Stimulated activated CD4-positive, alpha-beta T cell treated with anti-CD3 and anti-CD28 coated beads, TNF-alpha, amount 100 ng/mL, for 4 hours (primary cell): ENCODE measurements around the gene C19orf25.

Experiments
- DNase-seq, 3 experiments: peaks; one replicate each; pipeline ENCODE4 v3.0.0-alpha.2; 2020; ENCODE audit warnings: low read depth in 3 of 3

The C19orf25 gene

DNA sequence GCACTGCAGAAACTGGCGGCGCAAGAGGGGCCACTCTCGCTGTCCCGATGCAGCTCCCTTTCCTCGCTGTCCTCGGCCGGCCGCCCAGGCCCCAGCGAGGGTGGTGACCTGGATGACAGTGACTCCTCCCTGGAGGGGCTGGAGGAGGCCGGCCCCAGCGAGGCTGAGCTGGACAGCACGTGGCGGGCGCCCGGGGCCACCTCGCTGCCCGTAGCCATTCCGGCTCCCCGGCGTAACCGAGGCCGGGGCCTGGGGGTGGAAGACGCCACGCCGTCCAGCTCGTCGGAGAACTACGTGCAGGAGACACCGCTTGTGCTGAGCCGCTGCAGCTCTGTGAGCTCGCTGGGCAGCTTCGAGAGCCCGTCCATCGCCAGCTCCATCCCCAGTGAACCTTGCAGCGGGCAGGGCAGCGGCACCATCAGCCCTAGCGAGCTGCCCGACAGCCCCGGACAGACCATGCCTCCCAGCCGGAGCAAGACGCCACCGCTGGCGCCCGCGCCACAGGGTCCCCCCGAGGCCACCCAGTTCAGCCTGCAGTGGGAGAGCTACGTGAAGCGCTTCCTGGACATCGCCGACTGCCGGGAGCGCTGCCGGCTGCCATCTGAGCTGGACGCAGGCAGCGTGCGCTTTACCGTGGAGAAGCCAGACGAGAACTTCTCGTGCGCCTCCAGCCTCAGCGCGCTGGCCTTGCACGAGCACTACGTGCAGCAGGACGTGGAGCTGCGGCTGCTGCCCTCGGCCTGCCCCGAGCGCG is 12.4 kb downstream of the C19orf25 start:
- no peak for DNase-seq

DNA sequence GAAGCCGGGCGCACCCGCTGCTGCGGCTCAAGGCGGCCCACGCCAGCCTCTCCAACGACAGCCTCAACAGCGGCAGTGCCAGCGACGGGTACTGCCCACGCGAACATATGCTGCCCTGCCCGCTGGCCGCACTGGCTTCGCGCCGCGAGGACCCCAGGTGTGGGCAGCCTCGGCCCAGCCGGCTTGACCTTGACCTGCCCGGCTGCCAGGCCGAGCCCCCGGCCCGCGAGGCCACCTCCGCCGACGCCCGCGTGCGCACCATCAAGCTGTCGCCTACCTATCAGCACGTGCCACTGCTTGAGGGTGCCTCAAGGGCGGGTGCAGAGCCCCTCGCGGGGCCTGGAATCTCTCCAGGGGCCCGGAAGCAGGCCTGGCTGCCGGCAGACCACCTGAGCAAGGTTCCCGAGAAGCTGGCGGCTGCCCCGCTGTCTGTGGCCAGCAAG is 13.0 kb downstream of the C19orf25 start:
- no peak for DNase-seq

DNA sequence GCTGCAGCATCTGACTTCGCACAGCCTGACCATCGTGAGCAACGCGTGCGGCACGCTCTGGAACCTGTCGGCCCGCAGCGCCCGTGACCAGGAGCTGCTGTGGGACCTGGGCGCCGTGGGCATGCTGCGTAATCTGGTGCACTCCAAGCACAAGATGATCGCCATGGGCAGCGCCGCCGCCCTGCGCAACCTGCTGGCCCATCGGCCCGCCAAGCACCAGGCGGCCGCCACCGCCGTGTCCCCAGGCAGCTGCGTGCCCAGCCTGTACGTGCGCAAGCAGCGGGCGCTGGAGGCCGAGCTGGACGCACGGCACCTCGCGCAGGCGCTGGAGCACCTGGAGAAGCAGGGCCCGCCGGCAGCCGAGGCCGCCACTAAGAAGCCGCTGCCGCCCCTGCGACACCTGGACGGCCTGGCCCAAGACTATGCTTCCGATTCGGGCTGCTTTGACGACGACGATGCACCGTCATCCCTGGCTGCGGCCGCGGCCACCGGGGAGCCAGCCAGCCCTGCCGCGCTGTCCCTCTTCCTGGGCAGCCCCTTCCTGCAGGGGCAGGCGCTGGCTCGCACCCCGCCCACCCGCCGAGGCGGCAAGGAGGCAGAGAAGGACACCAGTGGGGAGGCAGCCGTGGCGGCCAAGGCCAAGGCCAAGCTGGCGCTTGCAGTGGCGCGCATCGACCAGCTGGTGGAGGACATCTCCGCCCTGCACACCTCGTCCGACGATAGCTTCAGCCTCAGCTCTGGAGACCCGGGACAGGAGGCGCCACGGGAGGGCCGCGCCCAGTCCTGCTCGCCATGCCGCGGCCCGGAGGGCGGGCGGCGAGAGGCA is 13.6 kb downstream of the C19orf25 start:
- no peak for DNase-seq

DNA sequence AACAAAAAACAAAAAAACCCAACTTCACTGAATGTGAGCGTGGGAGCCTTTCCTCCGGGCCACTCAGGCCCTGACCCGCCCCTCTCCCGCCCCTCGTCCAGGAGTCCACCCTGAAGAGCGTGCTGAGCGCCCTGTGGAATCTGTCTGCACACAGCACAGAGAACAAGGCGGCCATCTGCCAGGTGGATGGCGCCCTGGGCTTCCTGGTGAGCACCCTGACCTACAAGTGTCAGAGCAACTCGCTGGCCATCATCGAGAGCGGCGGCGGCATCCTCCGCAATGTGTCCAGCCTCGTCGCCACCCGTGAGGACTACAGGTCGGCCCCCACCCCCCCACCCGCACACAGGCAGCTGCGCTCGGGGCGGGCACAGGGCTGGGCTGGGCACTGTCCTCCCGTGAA is 17.2 kb downstream of the C19orf25 start:
- no peak for DNase-seq

DNA sequence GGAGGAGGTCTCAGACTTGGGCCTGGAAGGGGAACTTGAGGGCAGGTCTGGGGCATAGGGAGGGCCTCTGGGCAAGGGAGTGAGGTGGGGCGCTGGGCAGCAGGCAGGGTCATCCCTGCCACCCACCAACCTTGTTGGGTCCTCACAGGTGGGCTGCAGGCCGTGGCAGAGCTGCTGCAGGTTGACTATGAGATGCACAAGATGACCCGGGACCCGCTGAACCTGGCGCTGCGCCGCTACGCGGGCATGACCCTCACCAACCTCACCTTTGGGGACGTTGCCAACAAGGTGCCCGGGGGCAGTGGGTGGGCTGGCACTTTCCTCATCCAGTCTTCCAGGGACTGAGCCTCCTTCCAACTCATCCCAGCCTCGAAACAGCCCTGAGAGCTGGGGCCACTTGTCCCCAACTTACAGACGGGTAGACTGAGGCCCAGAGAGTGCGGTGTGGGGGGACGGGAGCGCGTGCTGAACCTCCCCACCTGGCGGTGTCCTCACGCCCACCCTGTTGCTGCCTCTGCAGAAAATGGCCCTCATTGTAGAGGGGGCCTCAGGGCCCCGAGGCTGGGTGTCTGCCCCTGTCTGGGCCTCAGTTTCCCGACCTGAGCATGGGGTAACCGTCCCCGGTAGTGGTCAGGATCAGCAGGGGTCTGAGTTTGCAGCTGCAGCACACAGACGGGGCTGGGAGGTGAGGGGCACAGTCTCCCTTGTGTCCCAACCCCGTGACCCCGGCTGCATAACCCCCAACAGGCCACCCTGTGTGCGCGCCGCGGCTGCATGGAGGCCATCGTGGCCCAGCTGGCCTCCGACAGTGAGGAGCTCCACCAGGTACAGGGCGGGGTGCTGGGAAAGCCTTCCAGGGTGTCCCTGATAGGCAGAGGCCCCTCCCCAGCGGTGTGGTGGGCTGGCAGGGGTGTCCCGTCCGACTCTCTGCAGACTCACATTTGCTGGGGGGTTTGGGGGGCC is 18.7 kb downstream of the C19orf25 start:
- DNase-seq = no peak

DNA sequence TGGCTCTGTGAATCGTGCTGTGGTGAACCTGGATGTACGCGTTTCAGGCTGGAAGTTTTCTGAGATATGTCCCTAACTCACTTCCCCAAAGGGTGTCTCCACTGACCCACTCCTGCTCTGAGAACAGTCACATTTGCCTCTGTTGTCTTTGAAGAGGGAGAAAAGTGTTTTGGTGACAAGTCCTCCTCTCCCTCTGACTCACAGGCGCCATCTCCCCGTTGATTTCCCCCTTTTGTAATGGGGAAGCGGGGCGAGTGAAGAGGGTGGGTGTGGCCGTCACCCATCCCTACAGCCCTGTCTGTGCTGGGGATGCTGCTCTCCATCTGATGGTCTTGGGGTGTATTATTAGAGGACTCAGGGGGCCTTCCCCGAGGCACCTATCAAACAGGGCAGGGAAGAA is 19.5 kb downstream of the C19orf25 start:
- DNase-seq = no peak

DNA sequence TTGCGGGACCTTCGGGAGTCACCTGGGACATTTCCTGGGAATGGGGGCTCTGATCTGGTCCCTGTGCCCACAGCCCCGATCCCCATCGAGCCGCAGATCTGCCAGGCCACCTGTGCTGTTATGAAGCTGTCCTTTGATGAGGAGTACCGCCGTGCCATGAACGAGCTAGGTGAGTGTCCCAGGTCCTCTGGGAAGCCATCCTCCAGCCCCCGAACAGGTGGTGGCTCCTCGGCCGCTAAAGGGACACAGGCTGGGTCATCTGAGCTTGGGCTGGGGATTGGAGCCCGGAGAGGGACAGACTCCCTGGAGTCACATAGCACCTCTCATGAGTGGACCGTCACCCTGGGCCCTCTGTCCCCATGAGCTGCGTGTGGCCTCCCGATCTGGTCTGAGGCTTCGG is 21.1 kb downstream of the C19orf25 start:
- no peak for DNase-seq

DNA sequence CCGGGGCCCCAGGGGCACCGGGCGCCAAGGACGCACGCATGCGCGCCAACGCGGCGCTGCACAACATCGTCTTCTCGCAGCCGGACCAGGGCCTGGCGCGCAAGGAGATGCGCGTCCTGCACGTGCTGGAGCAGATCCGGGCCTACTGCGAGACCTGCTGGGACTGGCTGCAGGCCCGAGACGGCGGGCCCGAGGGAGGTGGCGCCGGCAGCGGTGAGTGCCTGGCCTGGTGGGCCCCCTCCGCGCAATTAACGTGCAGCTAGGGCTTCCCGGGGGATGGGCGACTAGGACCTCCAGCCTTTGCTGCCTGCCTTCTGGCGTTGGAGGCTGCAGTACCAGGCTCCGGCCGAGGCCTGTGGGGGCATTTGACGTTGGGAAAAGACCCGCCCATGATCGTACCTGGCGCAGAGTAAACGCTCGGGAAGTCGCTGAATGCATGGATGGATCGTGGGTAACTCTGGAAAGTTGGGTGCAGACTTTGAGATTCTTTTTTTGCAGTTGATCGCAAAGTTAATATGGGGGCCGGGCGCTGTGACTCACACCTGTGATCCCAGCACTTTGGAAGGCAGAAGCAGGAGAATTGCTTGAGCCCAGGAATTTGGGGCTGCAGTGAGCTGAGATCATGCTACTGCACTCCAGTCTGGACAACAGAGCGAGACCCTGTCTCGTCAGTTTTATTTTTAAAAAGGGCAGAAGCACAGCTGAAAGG is 21.8 kb downstream of the C19orf25 start:
- no peak for DNase-seq

DNA sequence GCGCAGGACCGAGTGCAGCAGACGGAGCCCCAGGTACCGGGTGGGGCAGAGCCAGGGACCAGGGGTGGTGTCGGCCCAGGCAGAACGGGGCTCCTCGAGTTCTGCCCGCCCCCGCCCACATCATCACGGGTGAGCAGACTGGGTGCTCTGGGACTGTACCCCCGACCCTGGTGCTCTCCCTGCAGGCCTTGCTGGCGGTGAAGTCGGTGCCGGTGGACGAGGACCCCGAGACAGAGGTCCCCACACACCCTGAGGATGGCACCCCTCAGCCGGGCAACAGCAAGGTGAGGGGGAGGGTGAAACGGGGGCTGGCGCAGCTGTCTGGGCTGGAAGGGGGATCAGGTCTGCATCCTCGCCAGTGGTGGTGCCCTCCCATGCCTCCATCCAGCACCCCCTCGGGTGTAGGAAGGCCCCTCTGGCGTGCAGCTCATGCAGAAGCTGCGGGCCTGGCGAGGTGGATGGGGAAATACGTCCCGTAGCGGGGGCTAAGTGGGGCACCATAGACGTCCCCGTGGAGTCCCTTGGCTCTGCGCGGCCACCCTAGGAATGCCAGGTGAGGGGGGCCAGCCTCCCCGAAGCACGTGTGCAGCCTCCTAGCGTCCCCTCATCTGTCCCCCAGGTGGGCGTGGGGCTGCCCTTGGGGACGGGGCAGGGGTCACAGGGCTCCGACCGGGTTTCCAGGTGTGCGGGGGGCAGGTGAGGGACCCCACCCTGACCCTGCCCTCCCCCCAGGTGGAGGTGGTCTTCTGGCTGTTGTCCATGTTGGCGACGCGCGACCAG is 22.7 kb downstream of the C19orf25 start:
- no peak for DNase-seq

DNA sequence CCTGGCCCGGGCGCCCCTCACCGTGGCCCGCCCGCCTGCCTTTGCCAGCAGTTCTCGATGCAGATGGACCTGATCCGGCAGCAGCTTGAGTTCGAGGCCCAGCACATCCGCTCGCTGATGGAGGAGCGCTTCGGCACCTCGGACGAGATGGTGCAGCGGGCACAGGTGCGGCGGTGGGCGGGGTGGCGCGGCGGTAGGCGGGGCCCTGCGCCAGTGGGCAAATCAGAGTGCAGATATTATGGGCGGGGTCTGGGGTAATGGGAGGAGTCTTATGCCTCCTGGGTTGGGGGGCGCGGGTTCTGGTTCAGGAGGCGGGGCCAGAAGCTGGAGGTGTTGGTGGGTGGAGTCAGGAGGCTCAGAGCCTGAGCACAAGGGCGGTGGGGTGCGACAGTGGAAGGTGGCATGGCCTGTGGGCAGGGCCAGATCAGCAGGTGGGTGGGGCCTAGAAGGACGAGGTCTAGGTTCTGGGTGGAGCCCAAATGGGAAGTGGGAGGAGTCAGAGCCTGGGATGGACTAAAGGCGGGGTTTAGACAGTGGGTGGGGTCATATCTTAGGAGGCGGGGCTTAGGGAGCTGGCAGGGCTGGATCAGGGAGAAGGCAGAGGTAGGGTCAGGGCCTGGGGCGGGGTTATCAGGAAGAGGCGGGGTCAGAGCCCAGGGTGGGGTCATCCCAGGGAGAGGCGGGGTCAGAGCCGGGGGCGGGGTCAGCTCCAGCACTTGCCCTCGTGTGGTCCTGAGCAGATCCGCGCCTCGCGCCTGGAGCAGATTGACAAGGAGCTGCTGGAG is 23.5 kb downstream of the C19orf25 start:
- no peak for DNase-seq

DNA sequence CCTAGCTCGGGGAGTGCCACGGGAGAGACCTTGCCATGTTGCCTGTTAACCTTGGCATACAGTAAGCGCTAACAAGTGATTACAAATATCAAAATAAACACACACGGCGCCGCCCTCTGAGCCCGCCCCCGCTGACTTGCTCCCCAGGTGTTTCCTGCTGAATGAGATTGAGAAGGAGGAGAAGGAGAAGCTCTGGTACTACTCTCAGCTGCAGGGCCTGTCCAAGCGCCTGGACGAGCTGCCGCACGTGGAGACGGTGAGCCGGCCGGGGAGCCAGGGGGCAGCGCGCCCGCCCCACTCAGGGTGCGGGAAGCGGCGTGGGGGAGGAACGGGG is 24.0 kb downstream of the C19orf25 start:
- no peak for DNase-seq

DNA sequence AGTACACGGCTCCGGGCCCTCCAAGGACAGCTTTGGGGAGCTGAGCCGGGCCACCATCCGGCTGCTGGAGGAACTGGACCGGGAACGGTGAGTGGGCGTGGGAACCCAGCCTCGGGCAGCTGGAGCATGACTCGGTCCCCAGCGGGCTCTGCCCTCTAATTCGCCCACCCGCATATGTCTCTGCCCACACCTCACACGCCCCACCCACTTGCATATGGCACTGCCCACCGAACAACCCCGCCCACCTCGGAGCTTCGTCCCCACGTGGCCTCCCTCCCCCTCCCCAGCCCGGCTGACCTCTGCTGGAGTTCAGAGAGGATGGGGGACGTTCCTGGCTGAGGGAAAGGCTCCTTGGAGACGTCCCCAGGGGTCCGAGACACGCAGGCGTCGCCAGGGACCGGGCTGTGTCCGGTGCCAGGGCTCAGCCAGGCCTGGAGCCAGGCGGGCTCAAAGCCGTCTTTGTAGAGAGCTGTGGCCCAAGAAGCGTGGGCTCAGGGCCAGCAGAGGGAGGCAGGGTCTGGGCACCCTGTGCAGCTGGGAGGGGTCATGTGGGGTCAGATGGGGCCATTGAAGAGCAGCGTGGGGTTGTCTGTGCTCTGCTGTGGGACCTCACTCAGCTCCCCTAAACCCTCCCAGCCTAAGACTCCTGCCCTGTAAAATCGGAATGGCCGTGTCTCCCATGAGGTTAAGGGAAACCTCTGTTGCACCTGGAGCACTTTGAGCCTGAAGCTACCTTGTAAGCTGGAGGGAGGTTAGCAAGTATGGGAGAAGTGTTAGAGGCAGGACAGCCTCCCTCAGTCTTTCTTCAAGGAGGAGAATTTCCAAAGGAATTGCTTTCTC is 25.3 kb downstream of the C19orf25 start:
- no peak for DNase-seq

DNA sequence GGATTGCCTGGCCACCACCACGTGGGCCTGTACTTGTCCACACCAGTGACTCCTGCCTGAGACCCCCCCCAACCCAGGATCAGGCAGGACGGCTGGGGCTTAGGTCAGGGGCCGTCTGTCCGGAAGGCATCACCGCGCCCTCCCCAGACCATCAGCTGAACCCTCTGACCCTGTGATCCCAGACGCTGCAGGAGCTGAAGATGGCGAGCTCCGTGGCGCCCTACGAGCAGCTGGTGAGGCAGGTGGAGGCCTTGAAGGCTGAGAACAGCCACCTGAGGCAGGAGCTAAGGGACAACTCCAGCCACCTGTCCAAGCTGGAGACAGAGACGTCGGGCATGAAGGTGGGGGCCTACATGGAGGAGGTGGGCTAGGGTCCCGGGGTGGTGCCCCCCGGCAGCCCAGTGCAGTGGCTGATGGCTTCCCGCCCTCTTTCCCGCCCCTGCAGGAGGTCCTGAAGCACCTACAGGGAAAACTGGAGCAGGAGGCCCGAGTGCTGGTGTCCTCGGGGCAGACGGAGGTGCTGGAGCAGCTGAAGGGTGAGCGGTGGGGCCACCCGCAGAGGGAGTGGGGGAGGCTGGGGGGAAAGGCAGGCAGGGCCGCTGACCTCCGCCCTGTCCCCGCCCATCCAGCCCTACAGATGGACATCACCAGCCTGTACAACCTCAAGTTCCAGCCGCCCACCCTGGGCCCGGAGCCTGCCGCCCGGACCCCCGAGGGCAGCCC is 26.1 kb downstream of the C19orf25 start:
- DNase-seq = no peak

DNA sequence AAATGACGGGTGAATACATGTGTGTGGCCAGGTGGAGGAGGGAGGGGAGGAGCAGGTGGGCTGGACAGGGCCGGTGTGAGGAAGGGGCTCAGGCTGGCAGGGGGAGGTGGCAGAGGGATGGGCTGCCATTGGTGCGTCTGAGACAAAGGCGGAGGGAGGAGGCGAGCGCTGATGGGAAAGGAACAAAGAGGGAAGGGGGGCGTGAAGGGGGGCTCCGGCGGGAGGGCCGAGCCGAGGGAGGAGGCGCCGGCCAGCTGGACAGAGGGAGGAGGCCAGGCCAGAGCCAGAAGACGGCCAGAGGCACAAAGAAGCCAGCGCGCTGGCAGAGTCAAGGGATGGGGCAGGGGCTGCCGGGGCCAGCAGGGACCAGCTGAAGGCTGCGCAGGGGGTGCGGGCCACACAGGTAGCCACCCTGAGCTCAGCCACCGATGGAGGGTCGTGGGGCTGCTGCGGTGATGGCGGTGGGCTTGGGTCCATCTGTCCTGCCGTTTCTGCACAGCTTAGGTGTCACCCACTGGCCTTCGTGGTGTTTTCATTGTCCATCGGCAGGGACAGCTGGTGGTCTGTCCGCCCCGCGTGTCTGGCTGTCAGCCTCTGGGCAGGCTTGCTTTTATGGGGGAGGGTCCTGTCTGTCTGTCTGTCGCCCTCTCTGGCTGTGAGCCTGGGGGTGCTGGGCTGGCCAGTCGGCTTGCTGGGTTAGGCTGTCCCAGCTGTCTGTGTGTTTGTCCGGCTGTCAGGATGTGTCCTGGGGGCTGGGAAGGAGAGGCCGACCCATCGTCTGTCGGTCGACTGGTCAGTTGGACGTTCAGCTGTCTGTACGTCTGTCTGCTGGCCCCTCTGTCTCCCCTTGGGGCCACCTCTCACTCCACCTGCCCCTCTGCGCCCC is 26.9 kb downstream of the C19orf25 start:
- no peak for DNase-seq

DNA sequence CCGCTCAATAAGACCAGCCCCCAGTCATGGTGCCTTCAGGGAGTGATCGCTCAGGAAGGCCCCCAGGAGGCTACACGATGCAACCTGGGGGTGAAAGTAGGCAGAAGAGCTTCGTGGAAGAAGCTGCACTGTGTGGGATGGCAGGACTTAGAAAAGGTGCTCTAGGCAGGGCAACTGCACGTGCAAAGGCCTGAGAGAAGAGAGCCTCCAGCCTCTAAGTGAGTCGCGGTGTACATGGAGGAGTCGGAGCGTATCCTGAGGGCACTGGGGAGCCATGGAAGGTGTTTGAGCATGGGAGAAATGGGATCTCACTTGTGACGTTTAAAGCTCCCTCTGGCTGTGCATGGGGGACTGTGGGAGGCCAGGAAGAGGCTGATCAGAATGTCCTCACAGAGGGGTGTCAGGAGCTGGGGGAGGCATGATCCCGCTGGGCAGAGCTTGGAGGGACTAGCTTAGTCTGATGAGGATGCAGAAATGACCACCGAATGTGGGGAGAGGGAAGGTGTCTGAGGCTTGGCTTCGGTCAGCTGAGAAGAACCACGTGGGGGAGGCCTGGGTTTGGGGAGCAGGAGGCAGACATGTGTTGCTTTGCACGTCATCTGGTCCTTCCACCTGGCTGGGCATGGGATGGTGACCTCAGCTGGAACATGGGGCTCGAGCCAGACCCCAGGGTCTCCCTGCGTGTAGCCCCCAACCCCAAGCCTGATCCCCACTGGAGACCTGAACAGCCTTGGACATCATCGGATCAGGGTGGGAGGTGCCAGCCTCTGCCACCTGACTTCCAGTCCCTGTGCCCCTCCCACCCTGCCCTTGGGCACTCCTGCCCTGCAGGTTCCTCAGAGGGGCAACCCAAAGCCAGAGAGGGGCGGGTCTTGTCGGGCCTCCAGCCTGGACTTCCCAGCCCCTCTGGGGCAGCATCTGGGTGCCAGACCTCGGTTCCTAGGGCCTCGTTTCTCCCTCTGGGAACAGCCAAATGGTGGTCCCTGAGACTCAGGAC is 28.0 kb downstream of the C19orf25 start:
- DNase-seq = no peak
